GM12878 (cell line): ENCODE results near the gene ANO8. TPM values are rescaled to one million over a fixed set of nuclear protein-coding genes. Genes with fewer than 3 reads are reported as not detected.

Experiments
- BCL11A ChIP-seq: IDR thresholded peaks from 2 replicates; pipeline ENCODE4 v1.6.1; 2011; ENCODE audit warnings: low read depth, low read length
- BMI1 ChIP-seq: fragments of 450-650 bp; IDR thresholded peaks from 2 replicates; pipeline ENCODE4 v1.6.1; 2016; ENCODE audit warnings: mild to moderate bottlenecking, moderate library complexity, borderline replicate concordance
- CREB1 ChIP-seq: IDR thresholded peaks from 2 replicates; pipeline ENCODE4 v1.6.1; 2012; ENCODE audit warnings: low read depth, mild to moderate bottlenecking, inconsistent platforms
- ESRRA ChIP-seq: IDR thresholded peaks from 2 replicates; pipeline ENCODE4 v1.6.1; 2012; ENCODE audit warnings: mild to moderate bottlenecking, low read length, improper control_type of control experiment
- GATAD2B ChIP-seq: fragments of 450-650 bp; conservative IDR thresholded peaks from 2 replicates; pipeline ENCODE4 v1.6.1; 2017; ENCODE audit warnings: low read depth, mild to moderate bottlenecking, moderate library complexity
- IRF4 ChIP-seq: IDR thresholded peaks from 2 replicates; pipeline ENCODE4 v1.6.1; 2011; ENCODE audit warnings: low read depth, low read length
- IRF5 ChIP-seq: fragments of 450-650 bp; IDR thresholded peaks from 2 replicates; pipeline ENCODE4 v1.6.1; 2017; ENCODE audit warnings: borderline replicate concordance
- MLLT1 ChIP-seq: fragments of 450-650 bp; IDR thresholded peaks from 2 replicates; pipeline ENCODE4 v1.6.1; 2016; ENCODE audit warnings: mild to moderate bottlenecking
- MXI1 ChIP-seq: fragments of 150-350 bp; IDR thresholded peaks from 2 replicates; pipeline ENCODE4 v1.6.1; 2011; ENCODE audit warnings: low read depth, mild to moderate bottlenecking, inconsistent platforms, low read length, improper control_type of control experiment
- NKRF ChIP-seq: fragments of 450-650 bp; conservative IDR thresholded peaks from 2 replicates; pipeline ENCODE4 v1.6.1; 2017; ENCODE audit warnings: mild to moderate bottlenecking, moderate library complexity
- RFX5 ChIP-seq: IDR thresholded peaks from 2 replicates; pipeline ENCODE4 v1.6.1; 2011; ENCODE audit warnings: low read depth, low read length, improper control_type of control experiment
- SIX5 ChIP-seq: IDR thresholded peaks from 2 replicates; pipeline ENCODE4 v1.6.1; 2011; ENCODE audit warnings: mild to moderate bottlenecking, low read depth, low read length, moderate library complexity; ENCODE audit not compliant: severe bottlenecking
- SUPT20H ChIP-seq: IDR thresholded peaks from 2 replicates; pipeline ENCODE4 v1.6.1; 2011; ENCODE audit warnings: low read depth, mild to moderate bottlenecking, low read length, moderate library complexity, borderline replicate concordance; ENCODE audit not compliant: control insufficient read depth
- ZNF274 ChIP-seq: IDR thresholded peaks from one replicate; pipeline ENCODE4 v1.8.0; 2011; ENCODE audit not compliant: insufficient read length, insufficient read depth
- ZNF687 ChIP-seq: fragments of 450-650 bp; IDR thresholded peaks from 2 replicates; pipeline ENCODE4 v1.6.1; 2017; ENCODE audit warnings: mild to moderate bottlenecking, moderate library complexity
- polyA plus RNA-seq, 11 experiments: library from polyadenylated mRNA; depleted of rRNA in 4 of 11; unstranded in 6 of 11; stranded (reverse) in 5 of 11; fragments of >200 nt; fragmentation: Nextera tagmentation in 4 of 11; fragmentation: Illumina TruSeq in 1 of 11; extraction: Ambion mirVana in 4 of 11; extraction: Trizol in 1 of 11; gene quantifications; 1 replicate in 1 of 11; 2 replicates in 10 of 11; pipeline versions ENCODE4 v1.2.1 to v1.2.3, GENCODE V29; 2011 to 2016; ENCODE audit warnings: inconsistent platforms in 2 of 11, missing spikeins in 2 of 11, low read depth in 1 of 11
- total RNA-seq, 4 experiments: library from RNA; depleted of rRNA in 3 of 4; stranded (reverse); fragments of >200 nt in 3 of 4; fragmentation: Illumina TruSeq in 1 of 4; extraction: Trizol in 1 of 4; gene quantifications; 2 replicates each; pipeline versions ENCODE4 v1.2.1 to v1.2.3, GENCODE V29; 2013 to 2021
- TF ChIP-seq, protein P1 (sequence below): IDR thresholded peaks from 2 replicates; pipeline ENCODE4 v1.6.1; 2012; ENCODE audit warnings: low read depth, low read length, improper control_type of control experiment
- TF ChIP-seq, protein P2 (sequence below): fragments of 450-650 bp; IDR thresholded peaks from 2 replicates; pipeline ENCODE4 v1.6.1; 2014; ENCODE audit warnings: mild to moderate bottlenecking

ANO8 gene
- total and polyA plus RNA-seq, 10 of the 15 experiments (the other 5 are each of a cell fraction or from before 2014, with no cell fraction given) = 0.04 to 6.7 (median 1.1) TPM

GRCh38 chr19:17303167-17303939, 31.3 kb downstream of the ANO8 start, which contains the start of gene ABHD8 (continued):
- 0 out of 2 replicates have a peak, but pooled peaks have one; percentile 19 for TF ChIP-seq IRF4
- TF ChIP-seq SIX5 = no peak
- TF ChIP-seq CREB1 = peak; percentile 81
- no peak for TF ChIP-seq BCL11A
- TF ChIP-seq, protein P1, sequence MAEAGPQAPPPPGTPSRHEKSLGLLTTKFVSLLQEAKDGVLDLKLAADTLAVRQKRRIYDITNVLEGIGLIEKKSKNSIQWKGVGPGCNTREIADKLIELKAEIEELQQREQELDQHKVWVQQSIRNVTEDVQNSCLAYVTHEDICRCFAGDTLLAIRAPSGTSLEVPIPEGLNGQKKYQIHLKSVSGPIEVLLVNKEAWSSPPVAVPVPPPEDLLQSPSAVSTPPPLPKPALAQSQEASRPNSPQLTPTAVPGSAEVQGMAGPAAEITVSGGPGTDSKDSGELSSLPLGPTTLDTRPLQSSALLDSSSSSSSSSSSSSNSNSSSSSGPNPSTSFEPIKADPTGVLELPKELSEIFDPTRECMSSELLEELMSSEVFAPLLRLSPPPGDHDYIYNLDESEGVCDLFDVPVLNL = no peak
- TF ChIP-seq RFX5 = no peak
- TF ChIP-seq BMI1 = no peak
- TF ChIP-seq NKRF = peak; percentile 70
- no peak for TF ChIP-seq ZNF274
- no peak for TF ChIP-seq IRF5
- TF ChIP-seq GATAD2B = peak; percentile 64; the same call in 1 of the 2 replicates
- TF ChIP-seq, protein P2, sequence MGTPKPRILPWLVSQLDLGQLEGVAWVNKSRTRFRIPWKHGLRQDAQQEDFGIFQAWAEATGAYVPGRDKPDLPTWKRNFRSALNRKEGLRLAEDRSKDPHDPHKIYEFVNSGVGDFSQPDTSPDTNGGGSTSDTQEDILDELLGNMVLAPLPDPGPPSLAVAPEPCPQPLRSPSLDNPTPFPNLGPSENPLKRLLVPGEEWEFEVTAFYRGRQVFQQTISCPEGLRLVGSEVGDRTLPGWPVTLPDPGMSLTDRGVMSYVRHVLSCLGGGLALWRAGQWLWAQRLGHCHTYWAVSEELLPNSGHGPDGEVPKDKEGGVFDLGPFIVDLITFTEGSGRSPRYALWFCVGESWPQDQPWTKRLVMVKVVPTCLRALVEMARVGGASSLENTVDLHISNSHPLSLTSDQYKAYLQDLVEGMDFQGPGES = peak; percentile 84
- TF ChIP-seq SUPT20H = no peak
- TF ChIP-seq ESRRA = no peak
- TF ChIP-seq ZNF687 = no peak
- TF ChIP-seq MLLT1 = no peak
- peak; percentile 39; the same call in 1 of the 2 replicates for TF ChIP-seq MXI1
